ENCODE data around the gene DNAJA3. TPM values are rescaled to one million over a fixed set of nuclear protein-coding genes. Genes with fewer than 3 reads are reported as not detected.

Gene DNAJA3
- total RNA-seq, 1 experiment from 2014 or later = 93.1 TPM

DNA sequence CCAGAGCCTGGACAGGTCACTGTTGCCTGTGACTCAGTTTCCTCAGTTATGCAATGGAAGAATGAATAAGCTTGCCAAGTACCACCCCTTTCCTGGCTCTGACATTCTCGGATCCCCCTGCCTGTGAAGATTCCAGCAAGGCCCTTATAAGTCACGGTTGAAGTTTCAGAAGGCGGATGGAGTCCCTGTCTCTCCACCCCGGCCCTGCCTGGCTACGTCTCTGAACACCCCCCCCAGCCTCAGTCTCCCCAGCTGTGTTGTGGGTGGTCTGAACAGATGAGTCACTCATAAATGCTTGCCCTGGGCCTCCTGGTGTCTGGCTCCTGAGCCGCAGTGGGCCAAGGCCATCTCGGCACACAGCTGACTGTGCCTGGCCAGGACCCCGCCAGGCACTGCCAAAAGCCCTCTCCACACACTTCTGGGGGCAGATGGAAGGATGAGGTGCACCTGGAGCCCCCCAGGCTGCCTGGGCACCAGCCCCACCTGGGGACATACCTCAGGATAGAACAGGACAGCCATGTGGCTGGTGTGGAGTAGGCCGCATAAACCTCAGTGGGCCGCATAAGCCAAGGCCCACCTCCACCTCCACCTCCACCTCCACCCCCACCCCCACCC, 38.6 kb upstream of the DNAJA3 start:
- CTCF ChIA-PET = no interaction called here
- H3K4me1 Mint-ChIP-seq (ENCODE audit: low read depth, unreplicated experiment) = peaks cover under 1% of the 10 kb centered on the region
- no peak overlapping the region for H3K4me3 Mint-ChIP-seq (ENCODE audit: low read depth, unreplicated experiment)
- no peaks in the 10 kb centered on the region for H3K9me3 Mint-ChIP-seq (ENCODE audit: low read depth, unreplicated experiment)
- intact Hi-C loops (cut with micrococcal nuclease; ENCODE audit: unreplicated experiment) = no loop called here
- no peak overlapping the region for H3K27ac Mint-ChIP-seq (ENCODE audit: unreplicated experiment)
- TF ChIP-seq, protein P1, sequence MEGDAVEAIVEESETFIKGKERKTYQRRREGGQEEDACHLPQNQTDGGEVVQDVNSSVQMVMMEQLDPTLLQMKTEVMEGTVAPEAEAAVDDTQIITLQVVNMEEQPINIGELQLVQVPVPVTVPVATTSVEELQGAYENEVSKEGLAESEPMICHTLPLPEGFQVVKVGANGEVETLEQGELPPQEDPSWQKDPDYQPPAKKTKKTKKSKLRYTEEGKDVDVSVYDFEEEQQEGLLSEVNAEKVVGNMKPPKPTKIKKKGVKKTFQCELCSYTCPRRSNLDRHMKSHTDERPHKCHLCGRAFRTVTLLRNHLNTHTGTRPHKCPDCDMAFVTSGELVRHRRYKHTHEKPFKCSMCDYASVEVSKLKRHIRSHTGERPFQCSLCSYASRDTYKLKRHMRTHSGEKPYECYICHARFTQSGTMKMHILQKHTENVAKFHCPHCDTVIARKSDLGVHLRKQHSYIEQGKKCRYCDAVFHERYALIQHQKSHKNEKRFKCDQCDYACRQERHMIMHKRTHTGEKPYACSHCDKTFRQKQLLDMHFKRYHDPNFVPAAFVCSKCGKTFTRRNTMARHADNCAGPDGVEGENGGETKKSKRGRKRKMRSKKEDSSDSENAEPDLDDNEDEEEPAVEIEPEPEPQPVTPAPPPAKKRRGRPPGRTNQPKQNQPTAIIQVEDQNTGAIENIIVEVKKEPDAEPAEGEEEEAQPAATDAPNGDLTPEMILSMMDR (IDR thresholded peaks at IDR 0.05; ENCODE audit: unreplicated experiment) = no peak
- H3K27me3 Mint-ChIP-seq (ENCODE audit: unreplicated experiment) = no peaks in the 10 kb centered on the region
- H3K36me3 Mint-ChIP-seq (ENCODE audit: insufficient read depth, unreplicated experiment) = peaks cover 60% of the 10 kb centered on the region
- no peak for DNase-seq
- no TSS peak for BruUV-seq (replicated peaks)

DNA sequence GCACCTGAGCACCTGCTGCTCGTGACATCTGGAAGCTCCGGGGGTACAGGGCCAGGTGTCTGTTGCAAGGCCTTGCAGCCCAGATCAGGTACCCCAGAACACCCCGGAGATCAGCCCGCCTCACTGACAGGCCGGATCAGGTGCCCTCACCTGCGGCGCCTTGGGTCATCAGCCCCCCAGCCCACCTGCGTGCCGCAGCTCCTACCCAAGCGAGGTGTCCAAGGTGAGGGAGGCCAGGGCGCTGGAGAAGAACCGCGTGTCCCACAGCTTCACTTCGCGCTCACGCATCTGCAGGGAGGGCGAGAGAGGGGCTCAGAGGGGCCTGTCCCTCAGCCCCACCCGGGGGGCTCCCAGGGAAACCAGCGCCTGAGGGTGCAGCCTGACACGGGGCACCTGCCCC, 37.9 kb upstream of the DNAJA3 start:
- CTCF ChIA-PET = no interaction called here
- Mint-ChIP-seq H3K4me1 (ENCODE audit: low read depth, unreplicated experiment) (peaks cover 8% of the 10 kb centered on the region), H3K9me3 (ENCODE audit: low read depth, unreplicated experiment) (no peaks in the 10 kb centered on the region), H3K36me3 (ENCODE audit: insufficient read depth, unreplicated experiment) (peaks cover 60% of the 10 kb centered on the region), H3K27ac (ENCODE audit: unreplicated experiment) (no peak overlapping the region), H3K27me3 (ENCODE audit: unreplicated experiment) (no peaks in the 10 kb centered on the region), H3K4me3 (ENCODE audit: low read depth, unreplicated experiment) (no peak overlapping the region)
- intact Hi-C loops (cut with micrococcal nuclease; ENCODE audit: unreplicated experiment) = no loop called here
- TF ChIP-seq, protein P1 (IDR thresholded peaks at IDR 0.05; ENCODE audit: unreplicated experiment) = no peak
- BruUV-seq (replicated peaks) = no TSS peak
- no peak for DNase-seq

DNA sequence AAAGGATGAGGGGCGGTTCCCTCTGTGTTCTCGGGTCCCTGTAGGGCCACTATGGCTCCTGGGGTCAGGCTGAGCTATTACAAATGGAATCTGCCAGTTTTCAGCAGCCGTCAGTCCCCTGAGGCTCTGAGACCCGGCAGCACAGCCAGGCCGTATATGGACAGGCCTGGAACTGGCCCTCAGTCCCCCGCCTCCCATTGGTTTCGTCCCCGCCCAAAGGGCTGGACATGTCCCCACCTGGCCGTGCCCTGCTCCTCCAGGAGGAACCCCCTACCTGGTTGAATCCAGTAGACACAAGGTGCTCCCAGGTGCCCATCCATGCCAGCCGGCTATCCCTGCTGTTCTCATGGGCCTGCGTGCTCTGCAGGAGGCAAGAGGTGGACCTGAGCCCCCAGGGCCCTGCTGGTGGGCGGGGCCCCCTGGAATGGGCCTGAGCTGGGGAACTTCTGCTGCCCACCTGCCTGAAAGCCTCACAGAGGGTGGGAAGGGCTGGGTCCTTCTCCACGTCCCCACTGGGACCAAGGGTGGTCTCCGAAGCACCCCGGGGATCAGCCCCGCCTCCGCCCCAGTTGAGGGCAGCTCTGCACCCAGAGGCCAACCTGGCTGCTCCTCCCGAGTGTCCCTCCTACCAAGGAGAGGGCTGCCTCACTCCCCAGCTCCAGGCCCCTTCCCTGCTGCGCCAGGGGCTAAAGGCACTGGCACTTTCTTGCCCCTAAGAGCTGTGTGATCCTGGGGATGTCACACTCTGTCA, 37.2 kb upstream of the DNAJA3 start:
- H3K4me3 Mint-ChIP-seq (ENCODE audit: low read depth, unreplicated experiment) = no peak overlapping the region
- intact Hi-C loops (cut with micrococcal nuclease; ENCODE audit: unreplicated experiment) = no loop called here
- H3K4me1 Mint-ChIP-seq (ENCODE audit: low read depth, unreplicated experiment) = peaks cover 14% of the 10 kb centered on the region
- CTCF ChIA-PET = interaction anchor here (0.7 to 1.8 kb wide), 2 partner anchors 13 to 78 kb away, joined by 4 to 5 read pairs; no protein-coding TSS in a partner anchor
- no peak overlapping the region for H3K27ac Mint-ChIP-seq (ENCODE audit: unreplicated experiment)
- TF ChIP-seq, protein P1 (IDR thresholded peaks at IDR 0.05; ENCODE audit: unreplicated experiment) = no peak
- H3K27me3 Mint-ChIP-seq (ENCODE audit: unreplicated experiment) = no peaks in the 10 kb centered on the region
- BruUV-seq (replicated peaks) = no TSS peak
- H3K36me3 Mint-ChIP-seq (ENCODE audit: insufficient read depth, unreplicated experiment) = peaks cover 60% of the 10 kb centered on the region
- no peaks in the 10 kb centered on the region for H3K9me3 Mint-ChIP-seq (ENCODE audit: low read depth, unreplicated experiment)
- DNase-seq = no peak

DNA sequence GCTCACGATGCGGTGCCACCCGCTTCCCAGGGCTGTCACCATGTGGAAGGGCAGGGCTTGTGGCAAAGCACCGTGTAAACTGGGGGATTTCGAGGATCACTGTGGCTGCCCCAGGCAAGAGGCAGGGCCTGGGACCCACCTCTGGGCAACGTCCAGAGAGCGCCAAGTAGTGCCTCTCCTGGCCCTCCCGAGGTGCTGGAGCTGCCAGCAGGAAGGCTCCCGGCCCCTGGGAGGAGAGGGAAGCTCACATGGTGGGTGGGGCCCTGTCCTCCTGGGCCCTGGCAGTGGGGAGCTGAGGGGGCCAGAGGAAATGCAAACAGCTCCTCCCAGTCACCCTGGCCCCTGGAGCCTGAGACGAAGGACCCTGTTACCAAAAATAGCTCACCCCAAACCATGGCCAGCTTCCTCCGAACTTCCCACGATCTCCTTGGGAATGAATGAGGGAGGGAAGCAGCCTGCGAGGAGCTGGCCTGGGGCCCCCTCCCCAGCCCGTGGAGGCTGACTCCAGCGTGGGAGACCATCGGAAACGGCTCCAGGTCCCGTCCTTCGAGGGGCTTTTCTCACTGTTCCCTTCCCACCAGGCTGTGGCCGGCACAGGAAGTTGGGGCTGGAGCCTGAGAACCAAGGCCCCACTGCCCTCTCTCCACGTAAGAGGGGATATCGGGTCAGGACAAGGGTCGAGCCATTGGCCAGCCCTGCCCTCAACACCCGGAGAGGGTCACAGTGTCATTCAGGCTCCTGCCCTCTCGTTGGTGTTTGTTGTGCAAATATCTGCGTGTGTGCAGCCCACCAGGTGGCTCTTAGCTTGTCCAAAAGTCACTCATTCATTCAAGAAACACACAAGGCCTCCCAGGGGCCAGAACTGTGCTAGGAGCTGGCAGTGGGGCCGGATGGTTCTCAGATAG, 36.4 kb upstream of the DNAJA3 start:
- Mint-ChIP-seq H3K4me3 (ENCODE audit: low read depth, unreplicated experiment) (no peak overlapping the region), H3K4me1 (ENCODE audit: low read depth, unreplicated experiment) (peaks cover 14% of the 10 kb centered on the region)
- CTCF ChIA-PET = interaction anchor here (0.7 to 4.8 kb wide), 4 partner anchors 14 to 79 kb away, joined by 3 to 38 read pairs (median 4); no protein-coding TSS in a partner anchor

More for the DNA sequence above, 36.4 kb upstream of the DNAJA3 start:
- TF ChIP-seq, protein P1 (IDR thresholded peaks at IDR 0.05; ENCODE audit: unreplicated experiment) = no peak
- H3K27ac Mint-ChIP-seq (ENCODE audit: unreplicated experiment) = no peak overlapping the region
- intact Hi-C loops (cut with micrococcal nuclease; ENCODE audit: unreplicated experiment) = no loop called here
- DNase-seq = no peak
- no TSS peak for BruUV-seq (replicated peaks)
- H3K27me3 Mint-ChIP-seq (ENCODE audit: unreplicated experiment) = no peaks in the 10 kb centered on the region
- H3K36me3 Mint-ChIP-seq (ENCODE audit: insufficient read depth, unreplicated experiment) = peaks cover 53% of the 10 kb centered on the region
- no peaks in the 10 kb centered on the region for H3K9me3 Mint-ChIP-seq (ENCODE audit: low read depth, unreplicated experiment)
